ENCODE data around the gene DIAPH3. TPM values are rescaled to one million over a fixed set of nuclear protein-coding genes. Genes with fewer than 3 reads are reported as not detected.

Gene DIAPH3
- total and polyA plus RNA-seq, 2 of the 4 experiments (the other 2 are of a cell fraction), result 8.9 to 9.3 TPM

DNA sequence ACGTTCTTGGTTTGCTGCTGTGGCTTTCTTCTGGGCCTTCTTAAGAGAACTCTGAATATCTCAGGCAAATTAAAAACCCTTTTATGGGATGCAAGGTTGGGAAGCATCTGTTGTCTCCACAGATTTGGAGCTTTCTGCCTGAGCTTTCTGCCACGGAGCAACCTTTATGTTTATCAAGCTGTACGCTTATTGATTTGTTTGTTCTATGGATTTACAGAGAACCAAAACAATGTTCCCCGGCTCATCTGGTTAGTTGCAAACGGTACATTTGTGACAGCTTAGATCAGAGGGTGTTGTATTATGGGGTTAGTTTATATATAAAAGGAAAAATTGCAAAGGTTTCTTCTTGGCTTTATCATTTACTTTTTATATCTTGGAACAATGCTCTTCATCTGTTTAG, 479.6 kb downstream of the DIAPH3 start:
- no TSS peak for BruUV-seq (replicated peaks)
- CTCF ChIA-PET, result interaction anchor here (0.6 to 1.2 kb wide), 3 partner anchors 23 to 747 kb away, joined by 3 to 4 read pairs (median 3); no protein-coding TSS in a partner anchor

More for the DNA sequence above, 479.6 kb downstream of the DIAPH3 start:
- intact Hi-C loops (cut with micrococcal nuclease) (loop anchor here (10.0 kb wide), 1 partner anchor 481 kb away; the partner anchor contains the start of gene DIAPH3), dilution Hi-C loops (cut with HindIII; ENCODE audit: low sequenced_read_pairs, unreplicated experiment) (no loop called here), in situ Hi-C loops (cut with MboI; ENCODE audit: low sequenced_read_pairs) (loop anchor here (5.0 to 25.0 kb wide), 2 partner anchors 83 to 653 kb away; no protein-coding TSS in a partner anchor)
- Histone ChIP-seq H4K91ac (ENCODE audit: insufficient read depth, low read depth, low read length) (no peak overlapping the region), H4K5ac (ENCODE audit: low read depth, low read length) (no peak overlapping the region), H2AFZ (replicated peaks; ENCODE audit: low read length, poor library complexity) (no peak overlapping the region), H2BK15ac (ENCODE audit: low read depth, low read length) (no peak overlapping the region), H3K56ac (ENCODE audit: extremely low read depth, insufficient read depth, low read length) (no peak overlapping the region), H3K27me3 (ENCODE audit: control insufficient read depth, insufficient read depth, low read length) (no peaks in the 10 kb centered on the region), H3K14ac (replicated peaks; ENCODE audit: low read depth, low read length) (no peak overlapping the region), H4K8ac (ENCODE audit: low read depth in 2 of 2, low read length in 2 of 2) (no peak overlapping the region), H3K4ac (ENCODE audit: low read depth, low read length) (no peak overlapping the region), H3K18ac (ENCODE audit: low read depth, low read length) (no peak overlapping the region), H3K4me2 (ENCODE audit: low read depth, low read length) (no peak overlapping the region), H2AK5ac (ENCODE audit: low read depth, low read length) (no peak overlapping the region), H3K4me1 (ENCODE audit: control insufficient read depth, insufficient read depth, low read length) (no peaks in the 10 kb centered on the region), H3K9me1 (ENCODE audit: insufficient read depth, low read length) (no peaks in the 10 kb centered on the region), H3K4me3 (ENCODE audit: insufficient read depth, low read depth, low read length) (no peak overlapping the region), H4K20me1 (ENCODE audit: insufficient read depth, low read length) (no peaks in the 10 kb centered on the region), H3K27ac (ENCODE audit: insufficient read depth, low read length) (no peak overlapping the region), H3K9ac (ENCODE audit: low read depth, low read length) (no peak overlapping the region), H2BK20ac (ENCODE audit: low read depth, low read length) (no peak overlapping the region), H3K23ac (ENCODE audit: low read depth, low read length) (no peak overlapping the region), H3K36me3 (ENCODE audit: control insufficient read depth, insufficient read depth, low read length) (no peaks in the 10 kb centered on the region), H2BK5ac (ENCODE audit: low read depth, low read length, poor library complexity, severe bottlenecking) (no peak overlapping the region), H3K9me3 (ENCODE audit: control insufficient read depth, insufficient read depth, low read length) (no peaks in the 10 kb centered on the region), H2AK9ac (replicated peaks; ENCODE audit: low read depth, low read length, poor library complexity) (no peak overlapping the region), H3K79me1 (ENCODE audit: low read depth in 1 of 2, low read length in 2 of 2) (no peaks in the 10 kb centered on the region), H2BK120ac (ENCODE audit: low read depth, low read length) (no peak overlapping the region)
- ATAC-seq (ENCODE audit: low read depth) (no peak), DNase-seq (no peak)
- WGBS, 2 experiments (ENCODE audit: extremely low coverage in 2 of 2, insufficient read length in 1 of 2), result no CpG with 5 or more reads among the region's 5 CpGs
- POLR2A ChIA-PET (ENCODE audit: unreplicated experiment), result no interaction called here
- TF ChIP-seq BHLHE40 (IDR thresholded peaks at IDR 0.05; ENCODE audit: low read depth, low read length), result no peak
- TF ChIP-seq, protein P1, sequence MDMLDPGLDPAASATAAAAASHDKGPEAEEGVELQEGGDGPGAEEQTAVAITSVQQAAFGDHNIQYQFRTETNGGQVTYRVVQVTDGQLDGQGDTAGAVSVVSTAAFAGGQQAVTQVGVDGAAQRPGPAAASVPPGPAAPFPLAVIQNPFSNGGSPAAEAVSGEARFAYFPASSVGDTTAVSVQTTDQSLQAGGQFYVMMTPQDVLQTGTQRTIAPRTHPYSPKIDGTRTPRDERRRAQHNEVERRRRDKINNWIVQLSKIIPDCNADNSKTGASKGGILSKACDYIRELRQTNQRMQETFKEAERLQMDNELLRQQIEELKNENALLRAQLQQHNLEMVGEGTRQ (IDR thresholded peaks at IDR 0.05; ENCODE audit: low read depth, low read length), result no peak
